Astrocyte (in vitro differentiated cells and primary cell): Measurements from ENCODE around the gene HLA-F.

Experiments
- CTCF ChIP-seq: IDR thresholded peaks from 2 replicates; pipeline ENCODE4 v1.5.1; 2011; ENCODE audit warnings: low read depth, mild to moderate bottlenecking, inconsistent platforms, low read length, moderate library complexity; ENCODE audit not compliant: insufficient read depth
- EZH2 ChIP-seq: IDR thresholded peaks from 2 replicates; pipeline ENCODE4 v1.6.1; 2012; ENCODE audit warnings: mild to moderate bottlenecking, low read length, inconsistent platforms; ENCODE audit not compliant: insufficient read depth

GRCh38 chr6:29727637-29728036 lies 4.4 kb downstream of the HLA-F start:
- TF ChIP-seq CTCF (no peak), EZH2 (no peak)
